GM19324 (cell line): Measurements from ENCODE around the gene AMPH.
"Not testable (repeated sequence)": the region's sequence is repeated elsewhere in the genome, so short reads cannot be mapped to it uniquely, and the experiment has no call there.

ENCODE experiments used
- ATAC-seq: cut with Tn5 transposase; IDR thresholded peaks from one replicate; pipeline ENCODE4 v1.9.1; 2021; ENCODE audit warnings: mild to moderate bottlenecking, moderate library complexity; ENCODE audit not compliant: unreplicated experiment, low FRiP score

AMPH gene

DNA sequence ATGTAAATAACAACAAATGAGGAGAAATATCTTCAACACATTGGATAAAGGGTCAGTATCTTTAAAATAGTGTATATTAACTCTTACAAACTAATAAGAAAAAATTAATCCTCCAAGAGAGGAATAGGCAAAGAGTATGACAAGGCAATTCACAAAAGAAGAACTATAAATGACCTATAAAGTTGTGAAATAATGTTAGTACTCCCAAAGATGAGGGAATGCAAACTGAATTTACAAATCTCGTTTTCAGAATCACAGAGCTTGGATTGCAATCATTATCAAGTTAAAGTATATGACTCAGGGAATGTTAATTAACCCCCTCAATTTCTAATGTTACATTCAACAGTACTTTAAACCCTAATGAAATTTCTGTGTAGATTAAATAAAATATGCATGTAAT is 270.4 kb downstream of the AMPH start:
- ATAC-seq: no peak

DNA sequence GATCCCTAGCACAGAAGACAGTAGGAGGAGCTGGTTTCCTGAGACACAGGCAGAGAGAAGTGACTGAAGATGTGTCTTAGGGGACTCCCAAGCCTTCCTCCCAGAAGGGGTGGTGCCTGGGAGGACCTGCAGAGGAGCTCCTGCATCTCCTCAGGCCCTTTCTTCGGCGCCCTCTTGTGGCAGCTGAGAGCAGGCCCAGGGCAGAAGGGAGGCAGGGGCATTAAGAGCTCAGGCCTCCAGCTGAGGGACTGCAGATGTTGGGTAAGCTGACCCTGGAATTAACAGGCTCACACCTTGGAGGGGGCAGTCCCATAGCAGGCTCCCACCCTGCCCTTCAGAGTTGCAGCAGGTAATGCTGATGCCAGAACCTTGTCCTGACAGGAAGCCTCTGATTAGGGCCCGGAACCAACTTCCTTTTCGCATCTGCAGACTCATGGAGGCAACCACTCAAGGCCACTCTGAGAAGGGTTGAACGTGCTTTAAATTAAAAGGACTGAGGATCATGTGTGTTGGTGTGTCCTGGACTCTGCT is 272.0 kb downstream of the AMPH start:
- peak; percentile 75 for ATAC-seq

DNA sequence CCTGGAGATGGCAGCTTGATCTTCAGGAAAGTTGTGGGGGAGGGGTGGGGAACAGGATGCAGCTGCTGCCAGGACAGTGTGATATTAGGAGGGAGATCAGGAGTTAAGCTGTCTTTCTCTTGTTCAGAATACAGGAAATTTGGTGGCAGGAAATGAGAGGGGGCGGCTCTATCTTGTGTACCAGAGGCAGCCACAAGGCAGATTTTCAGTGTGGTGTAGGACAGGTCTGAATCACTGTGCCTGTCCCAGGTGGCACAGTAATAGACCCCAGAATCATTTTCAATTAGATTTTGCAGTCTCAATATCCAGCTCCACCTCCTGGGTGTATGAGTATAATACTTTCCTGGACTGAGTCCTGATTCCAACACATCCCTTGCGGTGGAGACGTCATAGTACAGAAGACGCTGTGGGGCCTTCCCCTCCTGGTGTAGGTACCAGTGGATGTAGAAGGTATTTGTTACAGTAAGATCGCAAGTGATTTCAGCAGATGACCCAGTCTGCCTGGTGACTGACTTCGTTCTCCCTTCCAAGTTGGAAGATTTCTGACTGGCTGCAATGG is 272.8 kb downstream of the AMPH start:
- ATAC-seq: not testable (repeated sequence)

DNA sequence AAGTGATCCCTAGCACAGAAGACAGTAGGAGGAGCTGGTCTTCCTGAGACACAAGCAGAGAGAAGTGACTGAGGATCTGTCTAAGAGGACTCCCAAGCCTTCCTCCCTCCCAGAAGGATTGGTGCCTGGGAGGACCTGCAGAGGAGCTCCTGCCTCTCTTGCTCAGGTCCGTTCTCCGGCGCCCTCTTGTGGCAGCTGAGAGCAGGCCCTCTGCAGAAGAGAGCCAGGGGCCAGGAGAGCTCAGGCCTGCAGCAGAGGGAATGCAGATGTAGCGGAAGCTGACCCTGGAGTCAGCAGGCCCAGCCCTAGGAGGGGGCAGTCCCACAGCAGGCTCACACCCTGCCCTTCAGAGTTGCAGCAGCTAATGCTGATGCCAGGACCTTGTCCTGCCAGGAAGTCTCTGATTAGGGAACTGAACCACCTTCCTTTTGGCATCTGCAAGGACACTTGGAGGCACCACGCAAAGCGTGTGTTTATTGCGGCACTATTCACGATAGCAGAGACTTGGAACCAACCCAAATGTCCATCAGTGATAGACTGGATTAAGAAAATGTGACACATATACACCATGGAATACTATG is 276.8 kb downstream of the AMPH start:
- not testable (repeated sequence) for ATAC-seq

DNA sequence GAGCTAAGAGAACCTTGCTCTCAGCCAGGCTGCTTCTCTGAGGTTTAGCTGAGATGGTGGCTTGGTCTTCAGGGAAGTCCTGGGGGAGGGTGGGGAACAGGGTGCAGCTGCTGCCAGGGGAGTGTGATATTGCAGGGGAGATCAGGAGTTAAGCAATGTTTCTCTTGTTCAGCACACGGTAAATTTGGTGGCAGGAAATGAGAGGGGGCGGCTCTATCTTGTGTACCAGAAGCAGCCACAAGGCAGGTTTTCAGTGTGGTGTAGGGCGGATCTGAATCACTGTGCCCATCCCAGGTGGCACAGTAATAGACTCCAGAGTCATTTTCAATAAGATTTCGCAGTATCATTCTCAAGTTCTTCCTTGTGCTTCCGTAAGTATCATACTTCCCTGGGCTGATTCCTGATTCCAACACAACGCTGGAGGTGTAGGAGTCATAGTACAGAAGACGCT is 277.7 kb downstream of the AMPH start:
- not testable (repeated sequence) for ATAC-seq

DNA sequence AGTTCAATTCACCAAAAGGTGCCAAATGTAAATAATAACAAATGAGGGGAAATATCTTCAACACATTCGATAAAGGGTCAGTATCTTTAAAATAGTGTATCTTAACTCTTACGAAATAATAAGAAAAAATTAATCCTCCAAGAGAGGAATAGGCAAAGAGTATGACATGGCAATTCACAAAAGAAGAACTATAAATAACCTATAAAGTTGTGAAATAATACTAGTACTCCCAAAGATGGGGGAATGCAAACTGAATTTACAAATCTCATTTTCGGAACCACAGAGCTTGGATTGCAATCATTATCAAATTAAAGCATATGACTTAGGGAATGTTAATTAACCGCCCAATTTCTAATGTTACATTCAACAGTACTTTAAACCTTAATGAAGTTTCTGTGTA is 279.6 kb downstream of the AMPH start:
- no peak for ATAC-seq

DNA sequence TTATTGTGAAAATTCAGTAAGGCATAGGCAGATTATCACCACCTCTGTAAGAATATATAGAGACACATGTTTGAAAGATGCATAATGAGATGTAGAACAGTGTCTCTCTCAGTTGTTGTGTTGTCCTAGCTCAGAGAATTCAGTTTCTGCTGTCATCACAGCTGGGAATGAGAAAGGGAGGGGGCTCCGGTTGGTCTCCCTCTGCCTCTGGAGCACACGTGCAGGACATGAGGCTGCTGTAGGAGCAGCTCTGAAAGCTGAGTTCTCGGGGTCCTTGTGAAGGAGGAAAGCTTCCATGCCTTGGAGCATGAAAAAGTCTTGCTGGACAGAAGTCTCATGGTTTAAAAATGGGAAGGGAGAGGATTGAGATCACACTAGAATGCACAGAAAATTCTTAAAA is 280.4 kb downstream of the AMPH start:
- ATAC-seq: not testable (repeated sequence)

DNA sequence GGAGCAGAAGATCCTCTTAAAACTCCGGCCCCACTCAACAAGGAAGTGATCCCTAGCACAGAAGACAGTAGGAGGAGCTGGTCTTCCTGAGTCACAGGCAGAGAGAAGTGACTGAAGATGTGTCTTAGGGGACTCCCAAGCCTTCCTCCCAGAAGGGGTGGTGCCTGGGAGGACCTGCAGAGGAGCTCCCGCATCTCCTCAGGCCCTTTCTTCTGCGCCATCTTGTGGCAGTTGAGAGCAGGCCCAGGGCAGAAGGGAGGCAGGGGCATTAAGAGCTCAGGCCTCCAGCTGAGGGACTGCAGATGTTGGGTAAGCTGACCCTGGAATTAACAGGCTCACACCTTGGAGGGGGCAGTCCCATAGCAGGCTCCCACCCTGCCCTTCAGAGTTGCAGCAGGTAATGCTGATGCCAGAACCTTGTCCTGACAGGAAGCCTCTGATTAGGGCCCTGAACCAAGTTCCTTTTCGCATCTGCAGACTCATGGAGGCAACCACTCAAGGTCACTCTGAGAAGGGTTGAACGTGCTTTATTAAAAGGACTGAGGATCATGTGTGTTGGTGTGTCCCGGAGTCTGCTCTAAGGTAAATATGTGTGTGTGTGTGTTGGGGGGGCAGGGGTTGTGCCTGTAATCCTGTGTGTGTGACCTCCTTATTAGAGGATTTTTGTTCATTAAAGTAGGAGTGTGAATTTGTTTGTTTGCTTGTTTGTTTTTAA is 281.1 kb downstream of the AMPH start:
- peak; percentile 70 for ATAC-seq

DNA sequence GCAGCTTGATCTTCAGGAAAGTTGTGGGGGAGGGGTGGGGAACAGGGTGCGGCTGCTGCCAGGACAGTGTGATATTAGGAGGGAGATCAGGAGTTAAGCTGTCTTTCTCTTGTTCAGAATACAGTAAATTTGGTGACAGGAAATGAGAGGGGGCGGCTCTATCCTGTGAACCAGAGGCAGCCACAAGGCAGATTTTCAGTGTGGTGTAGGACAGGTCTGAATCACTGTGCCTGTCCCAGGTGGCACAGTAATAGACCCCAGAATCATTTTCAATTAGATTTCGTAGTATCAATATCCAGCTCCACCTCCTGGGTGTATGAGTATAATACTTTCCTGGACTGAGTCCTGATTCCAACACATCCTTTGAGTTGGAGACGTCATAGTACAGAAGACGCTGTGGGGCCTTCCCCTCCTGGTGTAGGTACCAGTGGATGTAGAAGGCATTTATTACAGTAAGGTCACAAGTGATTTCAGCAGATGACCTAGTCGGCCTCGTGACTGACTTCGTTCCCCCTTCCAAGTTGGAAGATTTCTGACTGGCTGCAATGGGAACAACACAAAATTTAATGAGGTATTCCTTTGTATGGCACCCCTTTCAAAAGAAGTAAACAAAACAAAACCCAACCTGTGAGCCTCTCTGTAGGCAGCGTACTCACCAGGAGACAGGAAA is 281.9 kb downstream of the AMPH start:
- not testable (repeated sequence) for ATAC-seq

DNA sequence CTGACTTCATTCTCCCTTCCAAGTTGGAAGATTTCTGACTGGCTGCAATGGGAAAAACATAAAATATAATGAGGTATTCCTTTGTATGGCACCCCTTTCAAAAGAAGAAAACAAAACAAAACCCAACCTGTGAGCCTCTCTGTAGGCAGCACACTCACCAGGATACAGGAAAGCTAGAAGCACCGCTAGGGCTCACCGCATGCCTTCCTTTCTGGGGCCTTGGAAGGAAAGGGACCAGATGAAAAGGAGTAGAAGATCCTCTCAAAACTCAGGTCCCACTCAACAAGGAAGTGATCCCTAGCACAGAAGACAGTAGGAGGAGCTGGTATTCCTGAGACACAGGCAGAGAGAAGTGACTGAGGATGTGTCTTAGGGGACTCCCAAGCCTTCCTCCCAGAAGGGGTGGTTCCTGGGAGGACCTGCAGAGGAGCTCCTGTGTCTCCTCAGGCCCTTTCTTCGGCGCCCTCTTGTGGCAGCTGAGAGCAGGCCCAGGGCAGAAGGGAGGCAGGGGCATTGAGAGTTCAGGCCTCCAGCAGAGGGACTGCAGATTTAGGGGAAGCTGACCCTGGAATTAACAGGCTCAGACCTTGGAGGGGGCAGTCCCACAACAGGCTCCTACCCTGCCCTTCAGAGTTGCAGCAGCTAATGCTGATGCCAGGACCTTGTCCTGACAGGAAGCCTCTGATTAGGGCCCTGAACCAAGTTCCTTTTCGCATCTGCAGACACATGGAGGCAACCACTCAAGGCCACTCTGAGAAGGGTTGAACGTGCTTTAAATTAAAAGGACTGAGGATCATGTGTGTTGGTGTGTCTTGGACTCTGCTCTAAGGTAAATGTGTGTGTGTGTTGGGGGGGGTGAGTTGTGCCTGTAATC is 285.6 kb downstream of the AMPH start:
- ATAC-seq: peak; percentile 57

DNA sequence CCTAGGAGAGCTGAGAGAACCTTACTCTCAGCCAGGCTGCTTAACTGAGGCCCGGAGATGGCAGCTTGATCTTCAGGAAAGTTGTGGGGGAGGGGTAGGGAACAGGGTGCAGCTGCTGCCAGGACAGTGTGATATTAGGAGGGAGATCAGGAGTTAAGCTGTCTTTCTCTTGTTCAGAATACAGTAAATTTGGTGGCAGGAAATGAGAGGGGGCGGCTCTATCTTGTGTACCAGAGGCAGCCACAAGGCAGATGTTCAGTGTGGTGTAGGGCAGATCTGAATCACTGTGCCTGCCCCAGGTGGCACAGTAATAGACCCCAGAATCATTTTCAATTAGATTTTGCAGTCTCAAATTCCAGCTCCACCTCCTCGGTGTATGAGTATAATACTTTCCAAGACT is 286.4 kb downstream of the AMPH start:
- ATAC-seq: not testable (repeated sequence)

DNA sequence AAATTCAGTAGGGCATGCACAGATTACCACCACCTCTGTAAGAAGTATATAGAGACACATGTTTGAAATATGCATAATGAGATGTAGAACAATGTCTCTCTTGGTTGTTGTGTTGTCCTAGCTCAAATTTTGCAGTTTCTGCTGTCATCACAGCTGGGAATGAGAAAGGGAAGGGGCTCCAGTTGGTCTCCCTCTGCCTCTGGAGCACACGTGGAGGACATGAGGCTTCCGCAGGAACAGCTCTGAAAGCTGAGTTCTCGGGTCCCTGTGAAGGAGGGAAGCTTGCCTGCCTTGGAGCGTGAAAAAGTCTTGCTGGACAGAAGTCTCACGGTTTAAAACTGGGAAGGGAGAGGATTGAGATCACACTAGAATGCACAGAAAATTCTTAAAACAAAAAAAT is 289.0 kb downstream of the AMPH start:
- not testable (repeated sequence) for ATAC-seq

DNA sequence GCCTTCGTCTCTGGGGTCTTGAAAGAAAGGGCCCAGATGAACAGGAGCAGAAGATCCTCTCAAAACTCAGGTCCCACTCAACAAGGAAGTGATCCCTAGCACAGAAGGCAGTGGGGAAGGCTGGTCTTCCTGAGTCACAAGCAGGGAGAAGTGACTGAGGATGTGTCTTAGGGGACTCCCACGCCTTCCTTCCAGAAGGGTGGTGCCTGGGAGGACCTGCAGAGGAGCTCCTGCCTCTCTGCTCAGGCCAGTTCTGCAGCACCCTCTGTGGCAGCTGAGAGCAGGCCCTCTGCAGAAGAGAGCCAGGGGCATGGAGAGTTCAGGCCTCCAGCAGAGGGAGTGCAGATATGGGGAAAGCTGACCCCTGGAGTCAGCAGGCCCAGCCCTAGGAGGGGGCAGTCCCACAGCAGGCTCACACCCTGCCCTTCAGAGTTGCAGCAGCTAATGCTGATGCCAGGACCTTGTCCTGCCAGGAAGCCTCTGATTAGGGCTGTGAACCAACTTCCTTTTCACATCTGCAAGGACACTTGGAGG is 289.9 kb downstream of the AMPH start:
- not testable (repeated sequence) for ATAC-seq

DNA sequence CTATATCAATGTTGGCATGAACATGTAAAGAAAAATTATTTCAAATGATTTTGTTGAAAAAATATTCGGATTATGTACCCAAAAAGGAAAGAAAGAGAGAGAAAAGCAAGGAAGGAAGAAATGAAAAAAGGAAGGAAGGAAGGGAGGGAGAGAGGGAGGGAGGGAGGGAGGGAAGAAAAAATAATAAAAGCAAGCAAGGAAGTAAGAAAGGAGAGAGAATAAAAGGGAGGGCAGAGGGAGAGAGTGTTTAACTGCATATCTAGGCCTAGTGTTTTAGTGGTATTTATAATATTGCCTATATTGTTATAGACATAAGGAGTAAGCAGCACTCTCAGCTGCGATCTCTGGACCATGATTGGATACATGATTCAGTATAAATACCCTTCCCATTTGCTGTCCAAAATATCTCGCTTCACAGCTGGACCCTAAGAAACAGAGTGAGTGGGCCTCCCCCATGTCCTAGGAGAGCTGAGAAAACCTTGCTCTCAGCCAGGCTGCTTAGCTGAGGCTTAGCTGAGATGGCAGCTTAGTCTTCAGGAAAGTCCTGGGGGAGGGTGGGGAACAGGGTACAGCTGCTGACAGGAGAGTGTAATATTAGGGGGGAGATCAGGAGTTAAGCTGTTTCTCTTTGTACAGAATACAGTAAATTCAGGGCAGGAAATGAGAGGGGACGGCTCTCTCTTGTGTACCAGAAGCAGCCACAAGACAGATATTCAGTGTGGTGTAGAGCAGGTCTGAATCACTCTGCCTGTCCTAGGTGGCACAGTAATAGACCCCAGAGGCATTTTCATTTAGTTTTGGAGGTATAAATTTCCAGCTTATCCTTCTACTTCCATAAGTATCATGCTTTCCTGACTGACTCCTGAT is 291.0 kb downstream of the AMPH start:
- no peak for ATAC-seq

DNA sequence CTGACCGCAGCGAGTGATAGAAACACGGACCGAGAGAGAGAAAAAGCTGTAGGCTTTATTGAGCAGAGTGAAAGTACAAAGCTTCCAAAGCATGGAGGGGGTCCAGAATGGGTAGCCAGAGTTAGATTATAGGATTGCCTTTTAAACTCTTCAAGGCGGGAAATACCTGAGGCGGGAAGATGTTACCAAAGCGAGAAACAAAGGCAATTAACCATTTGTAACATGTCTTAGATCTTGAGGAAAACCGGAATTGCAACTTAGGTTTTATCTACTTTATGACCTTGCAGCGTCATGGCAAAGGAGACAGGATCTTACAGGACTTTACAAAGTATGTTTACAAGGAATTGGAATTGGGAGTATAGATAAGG is 295.0 kb downstream of the AMPH start:
- ATAC-seq: not testable (repeated sequence)

DNA sequence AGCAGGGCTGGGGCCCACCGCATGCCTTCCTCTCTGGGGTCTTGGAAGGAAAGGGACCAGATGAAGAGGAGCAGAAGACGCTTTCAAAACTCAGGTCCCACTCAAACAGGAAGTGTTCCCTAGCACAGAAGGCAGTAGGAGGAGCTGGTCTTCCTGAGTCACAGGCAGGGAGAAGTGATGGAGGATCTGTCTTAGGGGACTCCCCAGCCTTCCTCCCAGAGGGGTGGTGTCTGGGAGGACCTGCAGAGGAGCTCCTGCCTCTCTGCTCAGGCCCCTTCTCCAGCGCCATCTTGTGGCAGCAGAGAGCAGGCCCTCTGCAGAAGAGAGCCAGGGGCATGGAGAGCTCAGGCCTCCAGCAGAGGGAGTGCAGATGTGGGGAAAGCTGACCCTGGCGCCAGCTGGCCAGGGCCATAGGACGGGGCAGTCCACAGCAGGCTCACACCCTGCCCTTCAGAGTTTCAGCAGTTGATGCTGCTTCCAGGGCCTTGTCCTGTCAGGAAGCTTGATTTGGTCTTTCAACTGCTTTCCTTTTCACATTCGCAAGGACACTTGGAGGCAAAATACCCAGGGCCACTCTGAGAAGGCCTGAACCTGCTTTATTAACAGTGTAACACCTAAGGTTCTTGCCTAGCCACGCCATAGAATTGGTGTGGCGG is 295.6 kb downstream of the AMPH start:
- peak; percentile 95 for ATAC-seq

DNA sequence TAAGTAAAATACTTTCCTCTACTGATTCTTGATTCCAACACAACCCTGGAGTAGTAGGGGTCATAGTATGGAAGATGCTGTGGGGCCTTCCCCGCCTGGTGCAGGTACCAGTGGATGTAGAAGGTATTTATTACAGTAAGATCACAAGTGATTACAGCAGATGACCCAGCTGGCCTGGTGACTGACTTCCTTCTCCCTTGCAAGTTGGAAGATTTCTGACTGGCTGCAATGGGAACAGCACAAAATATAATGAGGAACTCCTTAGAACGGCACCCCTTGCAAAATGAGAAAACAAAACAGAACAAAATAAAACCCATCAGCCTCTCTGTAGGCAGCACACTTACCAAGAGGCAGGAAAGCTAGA is 296.1 kb downstream of the AMPH start:
- ATAC-seq: no peak

DNA sequence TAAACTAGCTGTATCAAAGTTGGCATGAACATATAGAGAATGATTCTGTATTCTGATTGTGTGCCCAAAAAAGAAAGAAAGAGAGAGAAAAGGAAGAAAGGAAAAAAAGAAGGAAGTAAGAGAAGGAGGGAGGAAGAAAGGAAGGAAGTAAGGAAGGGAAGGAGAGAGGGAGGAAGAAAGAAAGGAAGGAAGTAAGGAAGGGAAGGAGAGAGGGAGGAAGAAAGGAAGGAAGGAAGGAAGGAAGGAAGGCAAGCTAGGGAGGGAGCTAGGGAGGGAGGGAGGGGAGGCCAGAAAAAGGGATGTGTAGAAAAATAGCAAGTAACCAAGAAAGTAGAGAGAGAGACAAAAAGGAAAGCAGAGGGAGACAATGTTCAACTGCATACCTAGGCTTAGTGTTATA is 297.0 kb downstream of the AMPH start:
- no peak for ATAC-seq
